ENCODE results near the gene CD164.
"Not testable (repeated sequence)": the region's sequence is repeated elsewhere in the genome, so short reads cannot be mapped to it uniquely, and the experiment has no call there.

CD164 gene

GRCh38 chr6:109340811-109341210 lies 41.5 kb downstream of the CD164 start:
- DNase-seq, result no peak

- no peak for DNase-seq
Measured at GRCh38 chr6:109339906-109340678, 42.2 kb downstream of the CD164 start.

- no peak for DNase-seq
Measured at GRCh38 chr6:109336221-109336961, 45.9 kb downstream of the CD164 start.

GRCh38 chr6:109333870-109334269 lies 48.4 kb downstream of the CD164 start:
- DNase-seq, result not testable (repeated sequence)

- DNase-seq, result no peak
Measured at GRCh38 chr6:109332748-109333147, 49.5 kb downstream of the CD164 start.

GRCh38 chr6:109331081-109331480 lies 51.2 kb downstream of the CD164 start:
- DNase-seq, result no peak

GRCh38 chr6:109330263-109330662 lies 52.0 kb downstream of the CD164 start:
- DNase-seq, result no peak

GRCh38 chr6:109328629-109329028 lies 53.6 kb downstream of the CD164 start:
- no peak for DNase-seq

DNA sequence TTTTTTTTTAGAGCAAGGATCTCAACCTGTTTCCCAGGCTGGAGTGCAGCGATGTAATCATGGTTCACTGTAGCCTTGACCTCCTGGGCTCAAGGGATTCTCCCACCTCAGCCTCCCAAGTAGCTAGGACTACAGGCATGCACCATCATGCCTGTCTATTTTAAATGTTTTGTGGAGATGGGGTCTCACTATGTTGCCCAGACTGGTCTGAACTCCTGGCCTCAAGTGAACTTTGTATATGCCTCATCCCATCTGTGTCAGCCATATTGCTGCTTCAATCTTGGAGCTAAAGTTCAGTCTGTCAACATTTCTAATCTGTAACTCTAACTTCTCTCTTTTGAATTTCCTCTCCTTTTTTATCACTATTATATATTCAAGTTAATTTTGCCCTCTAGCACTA lies 54.3 kb downstream of the CD164 start:
- no peak for DNase-seq

- no peak for DNase-seq
Measured at GRCh38 chr6:109327491-109327890, 54.8 kb downstream of the CD164 start.

DNA sequence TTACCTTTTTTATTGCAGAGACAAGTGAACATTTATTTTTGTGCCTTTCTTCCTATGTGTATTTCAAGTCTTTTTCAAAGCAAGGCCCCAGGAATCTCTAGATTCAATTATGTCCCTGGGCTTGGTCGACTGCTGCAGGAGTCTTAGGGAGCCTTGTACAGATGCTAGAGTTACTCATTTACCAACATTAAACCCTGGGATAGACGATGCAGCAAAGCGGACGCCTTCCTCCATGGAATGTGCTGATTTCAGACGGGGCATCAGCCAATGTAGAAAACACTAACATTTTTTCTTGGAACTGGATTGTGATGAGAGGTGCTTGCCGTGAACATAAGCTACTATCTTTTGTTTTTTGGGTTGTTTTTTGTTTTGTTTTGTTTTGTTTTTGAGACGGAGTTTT lies 55.9 kb downstream of the CD164 start:
- no peak for DNase-seq

GRCh38 chr6:109325400-109325801 lies 56.9 kb downstream of the CD164 start:
- DNase-seq, result no peak

- no peak for DNase-seq
Measured at GRCh38 chr6:109323241-109323640, 59.0 kb downstream of the CD164 start.

GRCh38 chr6:109322825-109323224 lies 59.4 kb downstream of the CD164 start:
- no peak for DNase-seq

GRCh38 chr6:109321752-109322151 lies 60.5 kb downstream of the CD164 start:
- no peak for DNase-seq

GRCh38 chr6:109320072-109320471 lies 62.2 kb downstream of the CD164 start:
- DNase-seq, result no peak

DNA sequence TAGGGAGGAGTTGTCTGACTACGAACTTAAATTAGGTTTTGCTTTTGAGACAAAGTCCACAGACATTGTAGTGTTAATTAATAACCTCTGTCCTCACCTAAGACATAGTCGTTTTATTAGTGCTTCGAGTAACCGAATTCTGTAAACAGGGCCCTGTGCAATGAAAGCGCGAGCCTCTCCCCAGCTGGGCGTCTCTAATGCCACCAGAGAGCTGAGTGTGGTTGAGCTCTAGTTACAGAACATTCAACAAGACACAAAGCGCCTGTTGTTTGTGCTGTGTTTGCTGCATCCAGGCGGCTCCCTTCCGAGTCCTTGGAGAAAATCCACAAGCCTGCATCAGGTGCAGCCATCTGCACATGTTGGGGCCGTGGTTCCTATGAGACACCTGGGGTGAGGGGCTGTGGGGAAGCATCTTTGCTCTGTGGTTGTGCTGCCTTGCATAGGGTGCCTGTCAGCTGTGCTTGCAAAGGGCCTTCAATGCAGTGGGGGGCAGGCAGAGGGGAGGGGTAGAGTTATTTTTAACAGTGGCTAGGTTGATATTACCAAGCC lies 63.9 kb downstream of the CD164 start:
- no peak for DNase-seq

GRCh38 chr6:109316909-109317308 lies 65.4 kb downstream of the CD164 start:
- no peak for DNase-seq

All from activated naive CD4-positive, alpha-beta T cell treated with Interleukin-2 at 50 U/mL for 16 hours (primary cell).